Tibial nerve (tissue), 3 donors: ENCODE results near the gene WNT3A.

Experiments used
- CTCF ChIP-seq, 5 experiments: fragments of 200-600 bp in 3 of 5; fragments of 450-650 bp in 2 of 5; sonication (generic) in 3 of 5; IDR thresholded peaks; one replicate each; pipeline ENCODE4 v1.5.1; 2016 to 2019; ENCODE audit warnings: antibody characterized with exemption in 5 of 5, mild to moderate bottlenecking in 3 of 5, moderate library complexity in 2 of 5
- POLR2A ChIP-seq, 2 donors: fragments of 450-650 bp; IDR thresholded peaks; one replicate each; pipeline ENCODE4 v1.6.1; 2017; ENCODE audit warnings: antibody characterized with exemption in 2 of 2, mild to moderate bottlenecking in 2 of 2, moderate library complexity in 2 of 2

GRCh38 chr1:227996187-227996950, 10.4 kb upstream of the WNT3A start:
- TF ChIP-seq CTCF (IDR thresholded peaks at IDR 0.05) (no peak), POLR2A (IDR thresholded peaks at IDR 0.05) (no peak)
